ENCODE results near the gene CALU. TPM values are rescaled to one million over a fixed set of nuclear protein-coding genes. Genes with fewer than 3 reads are reported as not detected.

Gene CALU
- polyA plus RNA-seq, 1 donor = 214 TPM

DNA sequence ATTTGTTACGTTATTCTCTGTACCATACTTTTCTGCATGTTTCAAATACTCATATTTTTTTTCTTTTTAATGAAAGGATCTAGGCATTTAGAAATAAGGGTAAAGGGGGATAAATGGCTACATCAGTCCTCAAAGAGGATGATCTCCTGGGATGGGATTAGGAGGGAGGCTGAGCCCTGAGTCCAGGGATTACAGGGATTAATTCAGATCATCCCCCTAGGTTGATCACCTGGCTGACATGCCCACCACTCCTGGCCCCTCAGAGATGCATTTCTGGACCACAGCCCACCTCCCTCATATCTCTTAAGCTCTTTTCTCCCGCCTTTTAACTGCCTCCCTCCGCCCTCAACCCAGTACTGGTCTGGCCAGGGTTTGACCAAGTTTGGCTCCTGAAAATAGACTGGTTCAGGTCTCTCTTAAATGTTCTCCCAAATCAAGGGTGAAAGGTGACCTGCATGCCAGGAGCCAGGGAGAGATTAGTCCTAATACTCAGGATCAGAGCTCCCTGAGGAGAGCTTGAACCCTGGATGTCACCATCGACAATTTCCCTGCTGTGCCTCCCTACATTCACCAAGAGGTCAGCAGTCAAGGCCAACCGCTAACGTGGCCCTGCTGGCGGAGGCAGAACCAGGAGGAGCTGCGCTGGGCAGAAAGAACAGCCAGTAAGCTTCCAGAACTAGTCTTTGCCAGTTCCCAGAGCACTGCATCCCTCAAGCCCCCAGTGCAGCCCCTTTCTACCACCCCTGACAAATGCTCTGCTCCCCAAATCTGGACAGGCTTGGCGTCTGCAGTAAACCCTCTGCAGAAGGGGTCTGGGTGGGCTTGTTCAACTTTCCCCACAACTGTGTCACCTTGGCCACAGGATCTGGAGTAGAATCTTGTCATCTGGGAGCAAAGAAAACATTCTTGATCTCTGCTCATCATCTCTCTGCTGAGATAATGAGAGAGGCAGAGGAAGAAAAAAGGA is 49.6 kb downstream of the CALU start:
- DNase-seq = no peak

GRCh38 chr7:128790315-128791041 is 51.3 kb downstream of the CALU start:
- DNase-seq = no peak

- DNase-seq = no peak
Observed at GRCh38 chr7:128791121-128791971, 52.2 kb downstream of the CALU start, which contains the start of gene CCDC136. Gene CCDC136, plus strand, starts transcription at chr7:128791968. Its CDS starts 444 bp downstream, at chr7:128792412.

DNA sequence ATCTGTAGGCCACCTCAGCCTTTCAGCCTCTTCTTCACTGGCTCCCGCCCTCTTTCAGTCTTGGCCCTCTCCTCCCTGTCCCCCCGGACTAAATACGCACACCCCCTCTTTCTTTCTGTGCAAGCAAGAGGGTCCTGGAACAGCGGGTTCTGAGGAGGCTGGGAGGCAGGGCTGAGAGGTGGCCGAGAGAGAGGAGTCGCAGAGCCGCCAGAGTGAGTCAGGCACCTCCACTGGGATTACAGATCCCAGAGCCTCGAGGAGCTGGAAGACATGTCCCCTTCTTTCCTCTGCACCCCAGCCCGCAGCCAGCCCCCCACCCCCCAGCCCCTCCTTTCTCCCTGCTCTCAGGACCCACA is 52.8 kb downstream of the CALU start:
- DNase-seq = no peak

DNA sequence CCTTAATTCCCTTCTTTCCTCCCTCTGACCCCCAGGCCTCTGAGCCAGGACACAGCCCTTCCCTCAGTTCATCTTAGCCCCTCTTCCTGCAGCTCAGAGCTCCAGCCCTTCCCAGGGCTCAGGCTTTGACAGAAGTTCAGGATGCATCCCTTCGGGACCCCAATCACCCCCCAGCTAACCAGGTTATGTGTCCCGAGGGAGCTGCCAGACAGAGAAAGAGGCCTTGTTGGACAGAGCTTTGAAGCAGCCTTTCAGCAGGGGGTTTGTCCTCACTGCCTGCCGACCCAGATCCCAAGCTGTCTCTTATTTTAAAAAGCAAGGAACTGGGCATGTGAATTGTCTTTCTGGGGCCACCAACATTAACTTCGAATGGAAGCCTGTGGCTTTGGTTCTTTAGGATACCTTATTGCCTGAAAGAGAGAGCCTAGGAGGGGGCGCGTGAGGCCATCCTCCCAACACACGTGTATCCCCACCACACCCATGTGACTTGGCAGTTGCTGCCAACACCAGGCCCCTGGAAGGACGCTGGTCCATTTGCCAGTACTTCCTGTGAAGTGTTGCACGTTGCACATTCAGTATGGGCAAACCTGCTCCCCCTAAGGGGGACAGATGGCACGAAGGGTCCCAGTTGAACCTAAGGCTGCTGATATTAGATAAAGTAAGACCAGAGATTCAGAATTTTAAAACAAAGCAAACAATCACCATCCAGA is 53.5 kb downstream of the CALU start:
- DNase-seq = no peak

- no peak for DNase-seq
Observed at GRCh38 chr7:128793181-128793547, 54.0 kb downstream of the CALU start.

DNA sequence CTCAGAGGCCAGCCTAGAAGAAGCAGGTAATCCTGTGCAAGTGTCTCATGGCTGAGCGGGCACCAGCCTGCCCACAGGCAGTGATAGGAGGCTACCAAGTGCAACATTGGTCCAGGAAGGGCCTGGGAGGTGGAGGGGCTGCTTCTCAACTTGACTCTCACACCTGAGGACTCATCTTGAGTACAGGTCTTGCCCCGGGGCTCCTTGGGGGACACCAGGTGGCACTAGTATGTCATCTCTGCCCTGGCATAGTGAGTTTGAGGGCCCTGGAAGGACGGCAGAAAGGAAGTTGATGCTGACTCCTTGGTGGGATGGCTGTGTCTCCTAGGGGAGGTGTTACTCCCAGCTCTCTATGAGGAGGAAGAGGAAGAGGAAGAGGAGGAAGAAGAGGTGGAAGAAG is 54.9 kb downstream of the CALU start:
- no peak for DNase-seq

DNA sequence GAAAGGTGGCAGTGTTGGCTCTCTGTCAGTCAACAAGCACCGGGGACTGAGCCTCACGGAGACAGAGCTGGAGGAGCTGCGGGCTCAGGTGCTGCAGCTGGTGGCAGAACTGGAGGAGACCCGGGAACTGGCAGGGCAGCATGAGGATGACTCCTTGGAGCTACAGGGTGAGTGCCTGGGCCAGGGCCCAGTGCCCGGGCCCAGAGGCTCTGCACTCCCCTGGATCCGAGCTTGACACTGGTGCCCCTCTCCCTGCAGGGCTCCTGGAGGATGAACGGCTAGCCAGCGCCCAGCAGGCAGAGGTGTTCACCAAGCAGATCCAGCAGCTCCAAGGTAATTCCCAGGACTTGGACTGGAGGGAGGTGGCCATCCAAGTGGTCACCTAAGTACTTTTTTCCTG is 55.3 kb downstream of the CALU start:
- DNase-seq = no peak

GRCh38 chr7:128795129-128795528 is 56.0 kb downstream of the CALU start:
- DNase-seq = no peak

DNA sequence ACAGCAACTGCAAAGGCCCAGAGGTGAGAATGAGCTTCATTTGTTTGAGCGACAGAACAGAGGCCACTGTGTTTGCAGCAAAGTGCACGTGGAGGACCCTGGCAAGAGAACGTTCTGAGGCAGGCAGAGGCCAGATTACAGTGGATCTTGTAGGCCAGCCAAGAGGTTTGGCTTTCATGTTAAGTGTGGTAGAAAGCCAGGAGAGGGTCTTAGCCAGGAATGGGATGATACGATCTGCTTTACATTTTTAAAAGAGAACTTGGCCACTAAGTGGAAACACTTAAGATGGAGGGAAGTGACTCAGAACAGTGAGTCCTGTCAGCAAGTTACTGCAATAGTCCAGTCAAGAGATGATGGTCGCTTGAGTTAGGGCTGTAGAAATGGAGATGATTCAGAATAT is 57.2 kb downstream of the CALU start:
- DNase-seq = peak; percentile 58

GRCh38 chr7:128799451-128799850 is 60.3 kb downstream of the CALU start:
- no peak for DNase-seq

GRCh38 chr7:128800567-128800966 is 61.4 kb downstream of the CALU start:
- no peak for DNase-seq

DNA sequence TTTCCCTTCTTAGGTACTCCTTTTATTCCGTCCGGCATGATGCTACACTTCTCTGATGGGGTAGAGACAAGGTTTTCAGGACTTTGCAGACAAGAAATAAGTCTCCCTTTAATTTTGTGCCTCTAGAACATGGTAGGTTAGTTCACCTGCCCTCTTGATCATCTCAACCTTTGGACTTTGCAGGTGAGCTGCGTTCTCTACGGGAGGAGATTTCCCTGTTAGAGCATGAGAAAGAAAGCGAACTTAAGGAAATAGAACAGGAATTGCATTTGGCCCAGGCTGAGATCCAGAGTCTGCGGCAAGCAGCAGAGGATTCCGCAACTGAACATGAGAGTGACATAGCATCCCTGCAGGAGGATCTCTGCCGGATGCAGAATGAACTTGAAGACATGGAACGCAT is 61.8 kb downstream of the CALU start:
- no peak for DNase-seq

- no peak for DNase-seq
Observed at GRCh38 chr7:128801667-128802418, 62.7 kb downstream of the CALU start.

- DNase-seq = no peak
Observed at GRCh38 chr7:128804484-128804883, 65.3 kb downstream of the CALU start.

- no peak for DNase-seq
Observed at GRCh38 chr7:128805225-128805624, 66.1 kb downstream of the CALU start.

DNA sequence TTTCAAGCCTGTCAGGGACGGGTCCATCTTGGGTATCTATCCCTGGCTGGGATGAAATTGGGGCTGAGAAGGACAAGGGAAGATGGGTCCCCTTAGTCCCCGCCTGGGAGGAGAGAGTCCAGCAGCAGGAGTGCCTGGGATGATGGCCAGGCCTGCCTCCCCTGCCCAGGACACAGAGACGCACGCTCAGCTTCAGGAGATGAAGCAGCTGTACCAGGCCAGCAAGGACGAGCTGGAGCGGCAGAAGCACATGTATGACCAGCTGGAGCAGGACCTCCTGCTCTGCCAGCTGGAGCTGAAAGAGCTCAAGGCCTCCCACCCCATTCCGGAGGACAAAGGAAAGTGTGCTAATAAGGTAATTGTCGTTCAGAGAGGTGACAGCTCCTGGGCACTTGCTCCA is 68.0 kb downstream of the CALU start:
- DNase-seq = no peak

DNA sequence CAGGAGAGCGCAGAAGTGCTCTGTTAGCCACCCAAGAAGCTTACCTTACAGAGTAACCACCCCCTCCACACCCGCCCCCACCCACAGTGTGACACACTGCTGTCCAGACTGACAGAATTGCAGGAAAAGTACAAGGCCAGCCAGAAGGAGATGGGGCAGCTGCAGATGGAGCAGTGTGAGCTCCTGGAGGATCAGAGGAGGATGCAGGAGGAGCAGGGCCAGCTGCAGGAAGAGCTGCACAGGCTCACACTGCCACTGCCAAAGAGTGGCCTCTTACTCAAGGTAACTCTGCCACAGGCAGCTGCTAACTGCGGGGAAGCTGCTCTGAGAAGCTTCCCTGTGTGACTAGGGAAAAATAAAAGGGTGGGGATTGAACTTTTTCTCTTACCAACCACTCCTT is 70.2 kb downstream of the CALU start:
- DNase-seq = no peak

- no peak for DNase-seq
Observed at GRCh38 chr7:128810473-128810872, 71.3 kb downstream of the CALU start.

DNA sequence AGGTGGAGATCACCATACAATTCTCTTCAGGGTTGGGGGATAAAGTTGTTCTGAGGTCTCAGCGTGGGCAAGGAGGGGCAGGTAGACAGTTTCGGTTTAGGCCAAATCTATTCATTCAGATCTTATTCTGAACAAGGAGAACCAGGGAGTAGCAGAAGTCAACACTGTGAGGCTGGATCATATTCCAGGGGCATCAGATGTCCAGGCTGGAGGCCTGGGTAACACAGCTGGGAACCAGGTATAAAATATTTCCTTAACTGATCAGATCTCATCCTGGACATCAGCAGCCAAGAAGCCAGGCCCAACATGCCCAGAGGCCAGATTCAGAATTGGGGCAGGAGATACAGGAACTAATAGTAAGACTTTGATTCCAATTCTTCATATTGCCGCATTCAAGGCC is 71.8 kb downstream of the CALU start:
- DNase-seq = no peak

GRCh38 chr7:128811631-128812430 is 72.7 kb downstream of the CALU start:
- DNase-seq = no peak
